GM18505 (cell line): ENCODE measurements around the gene CUBN.

ENCODE experiments used
- ATAC-seq: cut with Tn5 transposase; IDR thresholded peaks from one replicate; pipeline ENCODE4 v1.9.1; 2021; ENCODE audit not compliant: unreplicated experiment
- POLR2A ChIP-seq: IDR thresholded peaks from 4 replicates; pipeline ENCODE4 v1.6.1; 2011; ENCODE audit warnings: borderline replicate concordance; ENCODE audit not compliant: insufficient read depth, insufficient read length; ENCODE audit errors: extremely low read depth

CUBN gene

GRCh38 chr10:16988900-16989299 lies 140.7 kb downstream of the CUBN start:
- no peak for ATAC-seq
- no peak for TF ChIP-seq POLR2A

- no peak for TF ChIP-seq POLR2A
- no peak for ATAC-seq
These were observed 141.5 kb downstream of the CUBN start for GRCh38 chr10:16987976-16988610.

GRCh38 chr10:16987206-16987621 lies 142.4 kb downstream of the CUBN start:
- no peak for ATAC-seq

GRCh38 chr10:16986406-16987205 lies 143.0 kb downstream of the CUBN start:
- no peak for ATAC-seq

More at GRCh38 chr10:16987206-16987621, 142.4 kb downstream of the CUBN start:
- TF ChIP-seq POLR2A: no peak

GRCh38 chr10:16986082-16986405 lies 143.6 kb downstream of the CUBN start:
- TF ChIP-seq POLR2A: no peak
- no peak for ATAC-seq

More at GRCh38 chr10:16986406-16987205, 143.0 kb downstream of the CUBN start:
- TF ChIP-seq POLR2A: no peak

- TF ChIP-seq POLR2A: no peak
- no peak for ATAC-seq
These were observed 145.4 kb downstream of the CUBN start for GRCh38 chr10:16984242-16984641.

- ATAC-seq: no peak
- TF ChIP-seq POLR2A: no peak
These were observed 152.8 kb downstream of the CUBN start for GRCh38 chr10:16976803-16977202.

GRCh38 chr10:16975188-16975587 lies 154.4 kb downstream of the CUBN start:
- ATAC-seq: no peak
- no peak for TF ChIP-seq POLR2A

GRCh38 chr10:16968416-16969041 lies 161.1 kb downstream of the CUBN start:
- no peak for ATAC-seq
- no peak for TF ChIP-seq POLR2A

GRCh38 chr10:16967866-16968415 lies 161.7 kb downstream of the CUBN start:
- TF ChIP-seq POLR2A: no peak
- no peak for ATAC-seq

GRCh38 chr10:16966991-16967865 lies 162.4 kb downstream of the CUBN start:
- ATAC-seq: no peak
- TF ChIP-seq POLR2A: no peak

GRCh38 chr10:16965740-16966447 lies 163.7 kb downstream of the CUBN start:
- no peak for TF ChIP-seq POLR2A
- no peak for ATAC-seq
